HG03175 (cell line): Measurements from ENCODE around the gene SSRP1.
A peak's percentile ranks its signal among the peaks of the same experiment; 100 is the strongest.
"Not testable (repeated sequence)": the region's sequence is repeated elsewhere in the genome, so short reads cannot be mapped to it uniquely, and the experiment has no call there.

ENCODE experiments used
- ATAC-seq: cut with Tn5 transposase; IDR thresholded peaks from one replicate; pipeline ENCODE4 v1.9.1; 2021; ENCODE audit warnings: mild to moderate bottlenecking, moderate library complexity; ENCODE audit not compliant: unreplicated experiment

SSRP1 gene

DNA sequence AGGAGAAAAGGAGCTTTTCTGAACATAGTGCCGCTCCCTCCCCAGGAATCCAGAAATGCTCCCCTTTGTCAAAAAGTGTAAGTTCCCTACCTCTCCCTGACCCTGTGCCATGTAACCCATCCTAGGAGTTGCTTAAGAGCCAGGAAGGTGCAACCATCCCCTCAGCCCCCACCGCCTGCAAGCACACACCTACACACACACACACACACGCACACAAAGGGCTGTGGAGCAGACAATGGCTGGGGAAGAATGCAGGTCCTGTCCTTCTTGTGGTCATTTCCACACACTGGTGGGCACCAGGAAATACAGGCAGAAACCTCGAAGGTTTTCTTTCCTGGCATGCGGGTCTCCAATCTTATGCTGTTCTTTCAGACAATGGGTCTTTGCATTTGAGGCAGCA lies 3.6 kb upstream of the SSRP1 start:
- no peak for ATAC-seq

DNA sequence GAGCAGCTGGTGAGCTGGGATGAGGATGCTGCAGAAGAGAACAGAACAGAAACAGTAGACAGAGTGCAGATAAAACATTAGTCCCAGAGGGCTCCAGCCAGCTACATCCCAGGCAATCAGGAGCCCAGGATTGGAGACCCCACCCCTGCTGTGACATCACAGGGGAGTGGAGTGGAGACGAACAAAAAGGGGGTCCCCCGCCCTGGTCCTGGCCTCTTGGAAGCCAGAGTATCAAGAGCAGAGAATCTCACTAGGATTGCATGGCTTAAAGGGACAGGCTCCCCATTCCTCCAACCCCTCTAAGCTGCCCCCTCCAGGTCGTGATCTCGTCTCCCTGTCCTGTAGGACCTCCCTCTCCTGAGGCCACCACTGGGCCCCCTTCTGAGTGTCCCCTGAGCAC lies 2.5 kb upstream of the SSRP1 start, which contains the start of gene P2RX3:
P2RX3 (plus strand) TSS at position 211 of the 400 bp plus-strand sequence. CDS start 199 bp downstream, outside the sequence.
- ATAC-seq: no peak

DNA sequence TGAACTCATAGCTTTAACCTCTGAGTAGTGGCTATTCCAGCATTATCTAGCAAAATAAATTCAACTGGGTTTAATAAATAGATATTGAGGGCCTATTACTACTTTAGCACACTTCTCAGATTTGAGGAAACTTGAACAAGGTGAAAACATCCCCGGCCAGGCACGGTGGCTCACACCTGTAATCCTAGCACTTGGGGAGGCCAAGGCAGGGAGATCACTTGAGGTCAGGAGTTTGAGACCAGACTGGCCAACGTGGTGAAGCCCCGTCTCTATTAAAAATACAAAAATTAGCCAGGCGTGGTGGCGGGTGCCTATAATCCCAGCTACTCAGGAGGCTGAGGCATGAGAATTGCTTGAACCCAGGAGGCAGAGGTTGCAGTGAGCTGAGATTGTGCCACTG lies 1.2 kb upstream of the SSRP1 start:
- not testable (repeated sequence) for ATAC-seq

DNA sequence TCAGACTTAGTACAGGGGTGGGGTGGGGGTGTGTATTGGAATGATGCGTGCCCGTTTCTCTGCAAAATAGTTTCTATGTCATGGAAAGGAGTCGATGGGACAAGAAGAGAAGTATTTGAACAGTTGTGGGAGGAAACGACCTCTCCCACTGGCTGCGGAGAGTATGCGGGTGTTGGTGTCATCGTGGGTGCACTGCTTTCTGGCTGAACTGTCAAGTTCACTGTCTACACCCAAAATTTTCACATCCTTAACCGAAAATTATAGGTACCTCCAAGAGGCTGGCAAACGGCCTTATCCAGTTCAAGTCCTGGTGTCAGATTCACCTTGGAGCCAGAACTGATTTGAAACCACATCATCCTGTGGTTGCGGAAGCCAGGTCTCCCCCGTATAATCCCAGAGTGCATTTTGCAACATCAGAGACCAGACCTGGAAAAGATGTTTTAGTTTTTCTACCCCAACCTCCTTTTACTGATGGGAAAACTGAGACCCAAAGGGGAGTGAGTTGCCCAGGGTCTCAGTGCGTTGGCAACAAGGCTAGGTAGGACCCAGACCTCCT lies 497 bp upstream of the SSRP1 start:
- no peak for ATAC-seq

DNA sequence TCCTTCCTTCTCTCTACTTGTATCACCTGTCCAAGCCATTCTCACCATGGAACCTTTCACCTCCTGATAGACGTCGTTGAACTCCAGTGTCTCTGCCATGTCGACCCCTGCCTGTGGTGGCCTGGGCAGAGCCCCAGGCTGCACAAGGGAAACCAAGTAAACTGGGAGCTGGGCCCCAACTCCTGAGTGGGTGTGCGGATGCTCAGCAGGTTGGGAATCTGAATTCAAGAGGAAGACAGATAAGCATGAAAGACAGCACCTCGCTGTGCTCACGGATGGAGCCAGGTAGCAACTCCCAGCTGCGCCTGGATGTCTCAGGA lies 709 bp downstream of the SSRP1 start:
- ATAC-seq: no peak

DNA sequence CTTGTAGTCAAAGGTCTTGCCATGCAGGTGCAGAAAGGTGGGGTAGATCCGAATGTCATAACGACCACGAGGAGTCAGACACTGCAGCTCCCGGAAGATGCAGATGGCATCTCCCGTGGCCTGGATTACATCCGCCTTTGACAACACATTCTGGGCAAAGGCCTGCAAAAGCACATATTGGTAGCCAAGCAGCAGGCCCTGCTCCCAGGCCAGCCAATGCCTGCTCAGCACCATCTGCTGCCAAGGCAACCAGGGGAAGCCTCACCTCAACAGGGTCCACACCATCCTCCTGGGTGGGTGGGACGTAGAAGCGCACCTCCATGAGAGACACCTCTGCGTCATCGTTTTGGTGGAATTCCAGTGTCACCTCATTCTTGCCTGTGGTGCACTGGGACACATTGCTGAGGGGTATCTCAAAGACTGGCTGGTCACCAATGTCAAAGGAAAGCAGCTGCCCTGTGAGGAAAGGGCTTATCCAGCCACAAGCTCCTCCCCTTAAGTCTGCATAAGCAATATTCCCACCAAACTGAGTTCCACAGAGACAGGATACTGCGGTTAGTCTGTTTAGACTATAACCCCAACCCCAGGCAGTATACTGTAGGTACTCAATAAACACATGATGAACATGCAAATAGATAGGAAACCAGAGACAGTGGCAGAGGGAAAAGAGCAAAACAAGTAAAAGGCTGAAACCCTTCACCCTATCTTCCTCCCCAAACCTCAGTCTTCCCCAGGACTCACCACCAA lies 2.8 kb downstream of the SSRP1 start:
- no peak for ATAC-seq

DNA sequence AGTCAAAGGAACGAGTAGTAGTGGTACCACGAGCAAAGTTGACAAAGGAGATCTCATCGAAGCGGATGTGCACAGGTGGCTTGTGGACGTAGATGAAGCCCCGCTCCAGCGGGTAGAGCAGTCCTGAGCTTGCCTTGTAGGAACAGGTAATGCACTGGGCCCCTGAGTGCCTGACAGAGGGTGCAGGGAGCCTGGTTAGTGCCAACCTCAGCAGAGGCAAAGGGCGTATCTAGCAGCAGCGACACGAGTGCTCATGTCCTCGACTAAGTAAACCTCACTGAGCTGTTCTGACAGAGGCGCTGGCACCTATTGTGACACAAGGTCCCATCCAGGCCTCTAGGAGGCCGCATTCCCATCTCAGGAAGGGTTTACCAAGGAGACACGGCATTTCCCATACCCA lies 4.0 kb downstream of the SSRP1 start:
- no peak for ATAC-seq

DNA sequence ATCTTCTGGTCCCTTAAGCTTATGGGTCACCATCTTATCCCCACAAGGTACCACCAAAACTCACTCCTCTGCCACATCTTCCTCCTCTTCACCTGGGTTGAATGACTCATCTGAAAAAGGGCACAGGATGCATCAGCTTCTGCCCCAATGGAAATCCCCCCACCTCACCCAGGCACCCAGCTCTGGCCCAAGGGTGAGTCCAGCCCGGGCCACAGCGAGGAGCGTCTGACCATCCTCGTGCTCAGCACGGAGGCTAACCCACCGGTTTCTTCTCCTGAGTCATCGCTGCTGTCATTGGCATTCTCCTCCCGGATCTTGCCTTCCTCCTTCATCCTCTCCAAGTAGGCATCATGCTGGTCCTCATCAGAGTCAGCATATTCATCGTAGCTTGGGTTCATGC lies 5.7 kb downstream of the SSRP1 start:
- ATAC-seq: no peak

DNA sequence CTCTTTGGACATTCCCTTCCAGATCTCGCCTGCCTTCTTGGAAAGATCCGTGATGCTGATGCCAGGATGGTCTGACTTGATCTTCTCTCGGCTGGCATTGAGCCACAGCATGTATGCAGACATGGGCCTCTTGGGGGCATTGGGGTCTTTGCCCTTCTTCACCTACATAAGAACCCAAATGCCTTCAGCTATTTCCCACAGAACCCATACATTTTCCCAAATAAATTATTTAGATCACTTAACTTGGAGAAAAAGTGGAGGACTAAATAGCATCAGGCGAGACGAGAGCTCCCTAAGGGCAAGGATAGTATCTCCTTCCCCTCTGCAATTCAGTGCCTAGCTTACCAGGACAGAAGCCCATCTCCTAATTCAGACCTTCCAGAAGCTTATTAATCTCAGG lies 8.0 kb downstream of the SSRP1 start:
- ATAC-seq: no peak

DNA sequence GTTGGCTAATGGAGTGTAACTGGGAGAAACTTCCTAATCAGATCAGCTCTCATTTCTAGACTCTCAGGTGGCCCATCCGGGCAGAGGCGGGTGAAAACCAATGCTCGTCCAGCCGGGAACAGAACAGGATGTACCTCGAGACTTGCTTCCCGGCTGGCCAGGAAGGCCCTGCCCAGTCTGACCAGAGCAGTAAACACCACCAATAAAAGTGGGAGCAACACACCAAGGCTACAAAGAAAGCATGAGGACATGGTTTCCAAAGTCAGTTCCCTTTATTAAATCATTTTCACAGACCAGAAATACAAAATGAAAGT lies 10.0 kb downstream of the SSRP1 start:
- no peak for ATAC-seq

DNA sequence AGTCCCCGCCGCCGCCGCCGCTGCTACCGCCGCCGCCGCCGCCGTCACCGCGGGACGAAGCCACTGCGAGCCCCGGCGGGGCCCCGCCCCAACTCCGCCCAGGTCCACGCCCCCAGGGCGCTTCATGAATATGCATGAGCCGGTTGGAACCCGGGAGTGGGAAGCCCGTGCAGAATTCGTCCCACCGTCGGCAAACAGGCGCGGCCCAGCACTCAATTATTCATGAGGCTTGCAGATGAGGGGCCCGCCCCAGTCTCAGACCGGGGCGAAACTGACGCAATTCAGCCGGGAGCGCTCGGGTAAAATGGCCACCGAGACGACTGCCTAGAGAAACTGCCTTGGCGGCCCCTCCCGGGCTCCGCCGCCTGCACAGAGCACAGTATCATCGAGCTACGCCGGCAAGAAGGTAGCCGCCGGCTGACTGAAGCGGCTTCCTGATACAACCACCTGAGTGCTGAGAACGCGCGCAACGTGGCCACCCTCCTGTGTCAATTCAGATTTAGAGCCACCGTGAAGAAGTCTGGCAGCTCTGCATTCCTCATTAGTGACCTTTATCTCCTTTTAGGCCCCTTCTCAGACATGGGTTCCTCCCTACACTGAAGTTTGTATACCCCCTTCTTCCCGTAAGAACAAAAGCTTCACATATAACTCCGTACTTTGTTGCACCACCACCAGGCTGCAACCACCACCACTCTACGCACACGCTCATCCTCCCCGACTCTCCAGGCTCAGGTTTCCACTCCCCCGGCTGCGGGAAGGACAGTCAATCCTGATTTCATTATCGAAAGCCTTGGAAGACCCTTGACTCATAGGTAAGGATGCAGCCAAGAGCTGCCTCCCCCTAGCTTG lies 10.6 kb downstream of the SSRP1 start, which contains the start of gene TNKS1BP1:
TNKS1BP1 (minus strand) TSS at position 67 of the 849 bp plus-strand sequence. CDS start 3,067 bp downstream, outside the sequence.
- ATAC-seq: peak; percentile 86

DNA sequence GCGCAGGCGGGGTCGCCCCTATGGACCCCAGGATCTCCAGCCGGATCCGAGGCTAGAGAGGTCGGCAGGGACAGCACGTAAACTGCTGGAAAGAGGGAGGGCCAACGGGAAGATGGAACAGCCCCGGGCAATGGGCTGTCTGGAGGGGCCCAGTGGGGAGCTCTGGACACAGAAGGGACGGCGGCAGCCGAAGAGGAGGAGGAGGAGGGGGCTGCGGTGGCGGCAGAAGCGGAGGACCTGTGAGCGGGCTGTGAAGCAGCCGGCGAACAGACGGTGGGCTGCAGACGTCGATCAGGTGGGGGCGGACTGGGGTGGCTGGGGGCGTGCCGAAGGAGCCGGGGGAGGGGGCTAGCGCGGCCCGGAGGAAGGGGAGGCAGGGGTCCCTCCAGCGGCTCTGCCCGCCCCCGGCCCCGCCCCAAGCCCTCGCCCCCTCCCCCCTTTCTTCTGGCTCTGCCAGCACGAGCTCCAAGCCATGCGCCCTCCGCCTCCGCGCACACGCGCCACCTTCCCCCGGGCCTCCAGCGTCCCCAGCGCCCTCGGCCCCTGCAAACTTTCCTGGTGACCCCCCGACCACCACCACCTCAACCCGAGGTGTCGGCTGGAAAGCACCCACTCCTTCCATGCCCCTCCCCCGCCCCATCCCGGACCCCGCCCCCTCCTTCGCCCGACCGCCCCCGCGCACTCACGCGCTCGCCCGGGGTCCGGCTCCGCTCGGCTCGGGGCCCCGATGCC lies 11.4 kb downstream of the SSRP1 start:
- ATAC-seq: peak; percentile 13

DNA sequence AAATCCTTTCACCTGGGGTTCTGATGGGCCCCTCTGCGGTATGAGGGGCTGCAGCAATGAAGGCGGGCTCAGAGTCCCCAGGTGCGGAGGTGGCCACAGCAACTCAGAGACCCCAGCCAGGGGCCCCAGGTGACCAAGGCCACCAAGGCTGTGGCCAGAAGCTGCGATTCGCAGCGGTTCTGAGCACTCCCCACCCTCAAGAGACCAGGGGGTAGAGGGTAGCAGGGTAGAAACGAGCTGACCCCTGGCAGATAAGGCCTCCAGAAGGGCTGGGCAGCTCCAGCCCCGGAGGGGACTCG lies 11.9 kb downstream of the SSRP1 start:
- ATAC-seq: no peak

DNA sequence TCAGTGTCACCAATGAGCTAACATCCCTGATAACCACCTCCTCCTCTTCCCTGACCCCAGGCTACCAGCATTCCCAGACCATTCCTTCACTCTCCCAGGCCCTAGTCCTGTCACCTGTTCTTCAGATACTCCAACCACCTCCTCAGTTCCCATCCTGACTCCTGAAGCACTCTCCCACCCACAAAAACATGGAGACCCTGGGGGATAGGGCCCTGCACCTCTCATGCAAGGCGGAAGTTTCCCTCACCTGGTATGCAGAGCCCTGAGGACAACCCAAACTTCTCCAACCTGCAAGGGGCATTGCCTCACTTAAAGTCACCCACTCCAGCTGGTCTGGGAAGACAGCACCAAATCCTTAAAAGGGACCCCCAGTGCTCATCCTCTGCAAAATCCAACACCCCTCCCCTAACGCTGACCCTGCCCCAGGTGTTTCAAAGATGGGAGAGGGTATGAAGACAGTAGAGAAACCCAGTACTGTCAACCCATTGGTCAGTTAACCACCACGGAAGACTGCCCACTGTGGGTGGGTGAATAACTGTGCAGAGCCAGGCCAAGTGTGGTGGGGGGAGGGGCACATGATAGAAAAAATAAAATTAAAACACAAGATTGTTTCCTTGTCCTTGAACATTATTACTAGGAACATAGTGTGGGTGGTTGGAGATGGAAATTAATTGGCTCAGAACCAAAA lies 12.4 kb downstream of the SSRP1 start:
- no peak for ATAC-seq

DNA sequence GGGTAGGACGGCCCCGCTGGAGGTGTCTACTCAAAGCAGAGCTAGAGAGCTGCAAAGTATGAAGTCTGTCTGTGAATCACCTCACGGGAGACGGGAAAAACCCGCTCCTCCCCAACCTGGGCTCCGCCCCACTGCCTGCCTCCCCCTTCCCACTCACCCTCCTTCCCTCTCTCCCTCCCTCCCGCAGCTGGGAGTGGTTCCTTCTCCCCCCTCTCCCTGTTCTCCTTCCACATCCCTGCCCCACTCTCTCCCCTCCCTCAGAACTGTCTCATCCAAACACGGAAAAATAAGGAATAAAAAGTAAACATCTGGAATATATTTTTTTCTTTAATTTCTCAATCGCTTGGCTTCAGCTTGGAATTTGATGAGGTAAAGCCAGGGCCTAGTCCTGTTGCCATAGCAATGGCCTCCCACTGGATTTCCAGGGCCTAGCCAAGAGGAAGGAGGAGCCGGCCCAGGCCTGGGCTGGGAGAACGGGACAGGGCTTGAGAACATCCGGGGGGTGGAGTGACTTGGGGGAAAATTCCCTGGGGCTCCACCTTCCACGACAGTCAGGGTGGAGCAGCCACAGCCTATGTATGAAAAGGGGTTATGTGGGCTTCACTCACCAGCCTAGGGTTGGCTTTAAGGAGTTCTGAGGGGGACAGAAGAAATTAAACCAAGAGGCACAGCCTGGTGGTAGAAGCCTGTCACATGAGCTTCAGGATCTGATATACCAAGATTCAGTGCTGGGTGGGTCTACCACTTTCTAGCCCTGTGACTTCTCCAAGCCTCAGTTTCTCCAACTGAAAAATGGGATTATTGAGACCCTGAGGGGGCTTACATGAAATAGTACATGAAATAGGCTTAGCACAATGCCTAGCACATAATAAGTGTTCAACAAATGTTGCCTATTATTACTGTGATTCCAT lies 13.2 kb downstream of the SSRP1 start:
- no peak for ATAC-seq

DNA sequence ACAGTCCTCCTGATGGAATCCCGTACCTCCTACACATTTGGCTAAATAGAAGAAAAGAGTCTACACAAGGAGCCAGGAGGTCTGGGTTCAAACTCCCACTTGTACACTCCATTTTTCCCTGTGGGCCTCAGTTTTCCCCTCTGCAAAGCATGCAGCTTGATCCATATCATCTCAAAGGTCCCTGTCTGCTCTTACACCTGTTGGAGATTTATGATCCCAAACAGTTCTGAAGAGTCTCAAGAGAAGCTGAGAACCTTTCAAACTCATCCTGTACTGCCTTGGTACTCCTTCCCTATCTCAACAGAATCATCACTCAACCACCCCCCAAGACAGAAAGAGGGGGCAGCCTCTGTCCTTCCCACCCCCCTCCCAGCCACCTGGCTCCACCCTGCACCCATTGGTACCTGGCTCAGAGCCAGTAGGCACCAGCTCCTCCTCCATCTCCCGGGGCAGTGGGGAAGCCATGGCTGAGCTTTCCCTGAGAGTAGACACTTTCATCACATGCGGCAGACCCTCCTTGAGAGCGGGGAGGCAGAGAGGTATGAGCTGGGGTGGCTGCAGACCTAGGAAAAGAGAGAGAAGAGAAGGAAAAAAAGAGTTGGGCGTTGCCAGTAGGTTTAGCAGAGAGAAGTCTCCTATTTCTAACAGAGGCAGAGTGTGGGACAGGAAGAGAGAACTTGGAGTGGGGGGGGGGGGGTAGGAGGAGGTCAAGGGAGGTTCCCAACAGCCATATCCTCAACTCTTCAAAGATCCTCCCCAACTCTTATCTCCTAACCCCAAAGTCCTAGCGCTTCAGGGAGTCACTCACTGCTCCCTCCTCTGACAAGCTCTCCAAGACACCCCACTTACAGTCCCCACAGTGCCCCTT lies 14.1 kb downstream of the SSRP1 start:
- no peak for ATAC-seq

DNA sequence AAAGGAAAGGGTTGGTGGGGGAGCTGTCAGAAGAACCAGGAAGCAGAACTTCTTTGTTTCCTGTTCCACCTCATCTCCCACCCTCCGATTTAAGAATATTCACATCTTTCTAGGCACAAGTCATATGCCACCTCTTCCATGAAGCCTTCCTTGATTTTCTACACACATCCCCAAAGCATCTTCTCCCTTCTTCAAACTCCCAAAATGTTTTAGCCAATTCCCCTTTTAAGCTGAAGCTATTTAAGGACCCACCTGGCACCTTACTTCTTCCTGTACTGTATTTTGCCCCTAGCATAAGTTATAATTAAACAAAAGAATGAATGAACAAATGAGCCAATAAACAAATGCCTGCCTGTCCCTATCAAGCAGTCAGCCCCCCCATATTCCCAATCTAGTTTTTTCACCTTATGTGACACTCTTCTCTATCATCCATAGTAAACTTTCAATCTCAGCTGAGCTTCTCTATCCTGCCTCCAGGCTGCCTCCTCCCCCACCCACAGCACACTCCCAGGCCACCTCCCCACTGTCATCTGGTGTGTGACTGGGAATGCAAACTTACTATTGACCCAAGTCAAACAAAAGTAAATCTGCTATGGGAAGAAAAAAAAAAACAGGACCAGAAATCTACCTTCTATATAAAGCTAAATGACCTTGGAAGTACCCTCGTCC lies 14.8 kb downstream of the SSRP1 start:
- no peak for ATAC-seq

DNA sequence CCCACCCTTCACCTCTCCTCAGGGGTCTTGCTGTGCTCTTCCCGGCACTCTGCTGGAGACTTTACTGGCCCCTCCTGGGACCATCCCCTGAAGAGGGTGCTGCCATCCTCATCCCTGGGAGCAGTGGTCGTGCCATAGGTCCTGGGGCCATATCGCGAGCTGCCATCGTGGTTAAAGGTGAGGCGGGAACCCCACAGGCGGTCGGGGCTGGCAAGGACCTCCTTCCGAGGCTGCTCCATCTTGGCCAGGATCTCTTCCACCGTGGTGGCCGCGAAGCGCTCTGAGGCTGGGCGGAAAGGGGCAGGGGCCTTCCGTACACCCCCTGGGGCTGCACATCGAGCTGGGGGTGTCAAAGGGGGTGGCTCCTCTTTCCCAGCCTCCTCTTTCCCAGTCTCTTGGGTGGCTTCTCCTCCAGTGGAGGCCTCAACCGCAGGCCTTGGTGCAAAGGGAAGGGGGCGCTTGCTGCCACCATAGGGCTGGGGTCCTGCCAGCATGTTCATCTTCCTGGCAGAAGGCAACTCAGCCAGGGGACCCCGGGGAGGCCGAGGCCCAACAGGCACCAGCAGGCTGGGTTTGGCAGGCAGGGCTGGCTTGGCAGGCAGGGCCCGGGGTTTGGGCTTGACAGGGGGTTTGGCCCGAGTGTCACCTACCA lies 15.5 kb downstream of the SSRP1 start:
- no peak for ATAC-seq
